ENCODE measurements around the gene DNM2.

The DNM2 gene

GRCh38 chr19:10788146-10788545 is 70.3 kb downstream of the DNM2 start:
- Histone ChIP-seq H3K4me1 (ENCODE audit: control insufficient read depth, insufficient read depth, low read length) (no peaks in the 10 kb centered on the region), H3K4me3 (ENCODE audit: low read depth, low read length) (no peak overlapping the region), H3K9me3 (ENCODE audit: control insufficient read depth, insufficient read depth, low read depth, low read length) (no peaks in the 10 kb centered on the region), H3K27ac (ENCODE audit: low read depth, low read length) (no peak overlapping the region), H3K27me3 (ENCODE audit: control insufficient read depth, insufficient read depth, low read length) (no peaks in the 10 kb centered on the region), H3K36me3 (ENCODE audit: control insufficient read depth, insufficient read depth, low read length) (peaks cover 78% of the 10 kb centered on the region), H3K9ac (ENCODE audit: low read length) (no peak overlapping the region)

GRCh38 chr19:10789866-10790265 is 72.0 kb downstream of the DNM2 start:
- Histone ChIP-seq H3K36me3 (ENCODE audit: control insufficient read depth, insufficient read depth, low read length) (peaks cover 82% of the 10 kb centered on the region), H3K27ac (ENCODE audit: low read depth, low read length) (no peak overlapping the region), H3K4me3 (ENCODE audit: low read depth, low read length) (no peak overlapping the region), H3K27me3 (ENCODE audit: control insufficient read depth, insufficient read depth, low read length) (no peaks in the 10 kb centered on the region), H3K9me3 (ENCODE audit: control insufficient read depth, insufficient read depth, low read depth, low read length) (no peaks in the 10 kb centered on the region), H3K4me1 (ENCODE audit: control insufficient read depth, insufficient read depth, low read length) (no peaks in the 10 kb centered on the region), H3K9ac (ENCODE audit: low read length) (no peak overlapping the region)

GRCh38 chr19:10796653-10797052 is 78.8 kb downstream of the DNM2 start:
- Histone ChIP-seq H3K4me3 (ENCODE audit: low read depth, low read length) (no peak overlapping the region), H3K4me1 (ENCODE audit: control insufficient read depth, insufficient read depth, low read length) (no peaks in the 10 kb centered on the region), H3K9me3 (ENCODE audit: control insufficient read depth, insufficient read depth, low read depth, low read length) (no peaks in the 10 kb centered on the region), H3K9ac (ENCODE audit: low read length) (no peak overlapping the region), H3K27me3 (ENCODE audit: control insufficient read depth, insufficient read depth, low read length) (no peaks in the 10 kb centered on the region), H3K36me3 (ENCODE audit: control insufficient read depth, insufficient read depth, low read length) (peaks cover 89% of the 10 kb centered on the region), H3K27ac (ENCODE audit: low read depth, low read length) (no peak overlapping the region)

- Histone ChIP-seq H3K9ac (ENCODE audit: low read length) (no peak overlapping the region), H3K27me3 (ENCODE audit: control insufficient read depth, insufficient read depth, low read length) (no peaks in the 10 kb centered on the region), H3K27ac (ENCODE audit: low read depth, low read length) (no peak overlapping the region), H3K36me3 (ENCODE audit: control insufficient read depth, insufficient read depth, low read length) (peaks cover 89% of the 10 kb centered on the region), H3K4me3 (ENCODE audit: low read depth, low read length) (no peak overlapping the region), H3K4me1 (ENCODE audit: control insufficient read depth, insufficient read depth, low read length) (no peaks in the 10 kb centered on the region), H3K9me3 (ENCODE audit: control insufficient read depth, insufficient read depth, low read depth, low read length) (no peaks in the 10 kb centered on the region)
These were observed 79.2 kb downstream of the DNM2 start for GRCh38 chr19:10797078-10797477.

GRCh38 chr19:10797541-10798256 is 79.8 kb downstream of the DNM2 start:
- Histone ChIP-seq H3K9ac (ENCODE audit: low read length) (no peak overlapping the region), H3K4me3 (ENCODE audit: low read depth, low read length) (no peak overlapping the region), H3K9me3 (ENCODE audit: control insufficient read depth, insufficient read depth, low read depth, low read length) (no peaks in the 10 kb centered on the region), H3K36me3 (ENCODE audit: control insufficient read depth, insufficient read depth, low read length) (peaks cover 89% of the 10 kb centered on the region), H3K4me1 (ENCODE audit: control insufficient read depth, insufficient read depth, low read length) (no peaks in the 10 kb centered on the region), H3K27me3 (ENCODE audit: control insufficient read depth, insufficient read depth, low read length) (no peaks in the 10 kb centered on the region), H3K27ac (ENCODE audit: low read depth, low read length) (no peak overlapping the region)

GRCh38 chr19:10800488-10800887 is 82.6 kb downstream of the DNM2 start:
- H3K4me1 ChIP-seq (ENCODE audit: control insufficient read depth, insufficient read depth, low read length), result no peaks in the 10 kb centered on the region
- H3K36me3 ChIP-seq (ENCODE audit: control insufficient read depth, insufficient read depth, low read length), result peaks cover 87% of the 10 kb centered on the region
- H3K27me3 ChIP-seq (ENCODE audit: control insufficient read depth, insufficient read depth, low read length), result no peaks in the 10 kb centered on the region
- no peaks in the 10 kb centered on the region for H3K9me3 ChIP-seq (ENCODE audit: control insufficient read depth, insufficient read depth, low read depth, low read length)
- H3K9ac ChIP-seq (ENCODE audit: low read length), result no peak overlapping the region
- H3K4me3 ChIP-seq (ENCODE audit: low read depth, low read length), result no peak overlapping the region
- H3K27ac ChIP-seq (ENCODE audit: low read depth, low read length), result no peak overlapping the region

GRCh38 chr19:10802479-10802878 is 84.6 kb downstream of the DNM2 start:
- no peak overlapping the region for H3K4me3 ChIP-seq (ENCODE audit: low read depth, low read length)
- H3K4me1 ChIP-seq (ENCODE audit: control insufficient read depth, insufficient read depth, low read length), result no peaks in the 10 kb centered on the region
- H3K27me3 ChIP-seq (ENCODE audit: control insufficient read depth, insufficient read depth, low read length), result no peaks in the 10 kb centered on the region
- no peak overlapping the region for H3K27ac ChIP-seq (ENCODE audit: low read depth, low read length)
- peaks cover 74% of the 10 kb centered on the region for H3K36me3 ChIP-seq (ENCODE audit: control insufficient read depth, insufficient read depth, low read length)
- no peak overlapping the region for H3K9ac ChIP-seq (ENCODE audit: low read length)
- no peaks in the 10 kb centered on the region for H3K9me3 ChIP-seq (ENCODE audit: control insufficient read depth, insufficient read depth, low read depth, low read length)

- H3K27me3 ChIP-seq (ENCODE audit: control insufficient read depth, insufficient read depth, low read length), result no peaks in the 10 kb centered on the region
- H3K4me1 ChIP-seq (ENCODE audit: control insufficient read depth, insufficient read depth, low read length), result no peaks in the 10 kb centered on the region
- no peak overlapping the region for H3K4me3 ChIP-seq (ENCODE audit: low read depth, low read length)
- no peak overlapping the region for H3K27ac ChIP-seq (ENCODE audit: low read depth, low read length)
- peaks cover 66% of the 10 kb centered on the region for H3K36me3 ChIP-seq (ENCODE audit: control insufficient read depth, insufficient read depth, low read length)
- no peak overlapping the region for H3K9ac ChIP-seq (ENCODE audit: low read length)
- no peaks in the 10 kb centered on the region for H3K9me3 ChIP-seq (ENCODE audit: control insufficient read depth, insufficient read depth, low read depth, low read length)
These were observed 85.4 kb downstream of the DNM2 start for GRCh38 chr19:10803252-10803651.

GRCh38 chr19:10805065-10805757 is 87.3 kb downstream of the DNM2 start:
- H3K36me3 ChIP-seq (ENCODE audit: control insufficient read depth, insufficient read depth, low read length), result peaks cover 70% of the 10 kb centered on the region
- no peaks in the 10 kb centered on the region for H3K9me3 ChIP-seq (ENCODE audit: control insufficient read depth, insufficient read depth, low read depth, low read length)
- no peak overlapping the region for H3K9ac ChIP-seq (ENCODE audit: low read length)
- no peaks in the 10 kb centered on the region for H3K4me1 ChIP-seq (ENCODE audit: control insufficient read depth, insufficient read depth, low read length)
- no peak overlapping the region for H3K4me3 ChIP-seq (ENCODE audit: low read depth, low read length)
- no peak overlapping the region for H3K27ac ChIP-seq (ENCODE audit: low read depth, low read length)
- H3K27me3 ChIP-seq (ENCODE audit: control insufficient read depth, insufficient read depth, low read length), result no peaks in the 10 kb centered on the region

GRCh38 chr19:10805758-10806247 is 87.9 kb downstream of the DNM2 start:
- no peak overlapping the region for H3K27ac ChIP-seq (ENCODE audit: low read depth, low read length)
- no peak overlapping the region for H3K4me3 ChIP-seq (ENCODE audit: low read depth, low read length)
- no peaks in the 10 kb centered on the region for H3K4me1 ChIP-seq (ENCODE audit: control insufficient read depth, insufficient read depth, low read length)
- H3K27me3 ChIP-seq (ENCODE audit: control insufficient read depth, insufficient read depth, low read length), result no peaks in the 10 kb centered on the region
- H3K9ac ChIP-seq (ENCODE audit: low read length), result no peak overlapping the region
- peaks cover 69% of the 10 kb centered on the region for H3K36me3 ChIP-seq (ENCODE audit: control insufficient read depth, insufficient read depth, low read length)
- H3K9me3 ChIP-seq (ENCODE audit: control insufficient read depth, insufficient read depth, low read depth, low read length), result no peaks in the 10 kb centered on the region

GRCh38 chr19:10808937-10809649 is 91.2 kb downstream of the DNM2 start:
- Histone ChIP-seq H3K4me1 (ENCODE audit: control insufficient read depth, insufficient read depth, low read length) (no peaks in the 10 kb centered on the region), H3K4me3 (ENCODE audit: low read depth, low read length) (no peak overlapping the region), H3K9ac (ENCODE audit: low read length) (no peak overlapping the region), H3K9me3 (ENCODE audit: control insufficient read depth, insufficient read depth, low read depth, low read length) (no peaks in the 10 kb centered on the region), H3K27ac (ENCODE audit: low read depth, low read length) (no peak overlapping the region), H3K27me3 (ENCODE audit: control insufficient read depth, insufficient read depth, low read length) (no peaks in the 10 kb centered on the region), H3K36me3 (ENCODE audit: control insufficient read depth, insufficient read depth, low read length) (peaks cover 65% of the 10 kb centered on the region)
